ENCODE results near the gene NOTCH3.
A peak's percentile ranks its signal among the peaks of the same experiment; 100 is the strongest.

The NOTCH3 gene

GRCh38 chr19:15195371-15196334 is 5.1 kb downstream of the NOTCH3 start:
- DNase-seq = no peak

GRCh38 chr19:15194938-15195337 is 5.9 kb downstream of the NOTCH3 start:
- no peak for DNase-seq

GRCh38 chr19:15191982-15192381 is 8.8 kb downstream of the NOTCH3 start:
- DNase-seq = no peak

- no peak for DNase-seq
Measured at GRCh38 chr19:15191514-15191913, 9.3 kb downstream of the NOTCH3 start.

GRCh38 chr19:15188851-15189250 is 11.9 kb downstream of the NOTCH3 start:
- no peak for DNase-seq

- DNase-seq = no peak
Measured at GRCh38 chr19:15187026-15188007, 13.5 kb downstream of the NOTCH3 start.

- DNase-seq = no peak
Measured at GRCh38 chr19:15185188-15185587, 15.6 kb downstream of the NOTCH3 start.

GRCh38 chr19:15184776-15185175 is 16.0 kb downstream of the NOTCH3 start:
- no peak for DNase-seq

GRCh38 chr19:15181394-15181793 is 19.4 kb downstream of the NOTCH3 start:
- no peak for DNase-seq

- no peak for DNase-seq
Measured at GRCh38 chr19:15180451-15181390, 20.1 kb downstream of the NOTCH3 start.

- no peak for DNase-seq
Measured at GRCh38 chr19:15178629-15179308, 22.0 kb downstream of the NOTCH3 start.

- DNase-seq = peak; percentile 22 to 86
Measured at GRCh38 chr19:15177269-15178116, 23.3 kb downstream of the NOTCH3 start.

GRCh38 chr19:15175609-15176008 is 25.2 kb downstream of the NOTCH3 start:
- no peak for DNase-seq

- DNase-seq = no peak
Measured at GRCh38 chr19:15173746-15174404, 26.9 kb downstream of the NOTCH3 start.

- no peak for DNase-seq
Measured at GRCh38 chr19:15170345-15170744, 30.4 kb downstream of the NOTCH3 start.

- DNase-seq = no peak
Measured at GRCh38 chr19:15169541-15170285, 31.1 kb downstream of the NOTCH3 start.

- no peak for DNase-seq
Measured at GRCh38 chr19:15166700-15167099, 34.1 kb downstream of the NOTCH3 start.

GRCh38 chr19:15161028-15161984 is 39.5 kb downstream of the NOTCH3 start:
- DNase-seq = peak; percentile 6 to 74

Data from NCI-H446 (cell line).